ENCODE measurements around the gene ABHD12.

DNA sequence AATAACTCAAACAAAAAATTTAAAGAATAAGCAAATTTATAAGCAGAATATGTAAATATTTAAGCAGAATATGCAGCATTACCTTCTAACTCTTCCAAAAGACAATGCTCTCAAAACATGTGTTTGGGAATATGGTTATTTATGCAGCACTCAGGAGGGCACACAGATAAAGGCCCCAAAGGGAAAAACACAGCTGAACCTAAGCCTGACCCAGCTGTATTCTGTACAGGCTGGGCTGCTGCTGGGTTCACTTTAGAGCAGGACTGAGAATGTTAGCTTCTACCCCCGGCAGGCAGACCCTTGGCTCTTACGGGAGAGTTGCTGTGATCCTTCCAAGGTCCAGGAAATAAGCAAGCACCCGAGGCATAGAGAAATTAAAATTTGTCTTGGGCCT is 37.3 kb downstream of the ABHD12 start:
- TF ChIP-seq, protein P1, sequence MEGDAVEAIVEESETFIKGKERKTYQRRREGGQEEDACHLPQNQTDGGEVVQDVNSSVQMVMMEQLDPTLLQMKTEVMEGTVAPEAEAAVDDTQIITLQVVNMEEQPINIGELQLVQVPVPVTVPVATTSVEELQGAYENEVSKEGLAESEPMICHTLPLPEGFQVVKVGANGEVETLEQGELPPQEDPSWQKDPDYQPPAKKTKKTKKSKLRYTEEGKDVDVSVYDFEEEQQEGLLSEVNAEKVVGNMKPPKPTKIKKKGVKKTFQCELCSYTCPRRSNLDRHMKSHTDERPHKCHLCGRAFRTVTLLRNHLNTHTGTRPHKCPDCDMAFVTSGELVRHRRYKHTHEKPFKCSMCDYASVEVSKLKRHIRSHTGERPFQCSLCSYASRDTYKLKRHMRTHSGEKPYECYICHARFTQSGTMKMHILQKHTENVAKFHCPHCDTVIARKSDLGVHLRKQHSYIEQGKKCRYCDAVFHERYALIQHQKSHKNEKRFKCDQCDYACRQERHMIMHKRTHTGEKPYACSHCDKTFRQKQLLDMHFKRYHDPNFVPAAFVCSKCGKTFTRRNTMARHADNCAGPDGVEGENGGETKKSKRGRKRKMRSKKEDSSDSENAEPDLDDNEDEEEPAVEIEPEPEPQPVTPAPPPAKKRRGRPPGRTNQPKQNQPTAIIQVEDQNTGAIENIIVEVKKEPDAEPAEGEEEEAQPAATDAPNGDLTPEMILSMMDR (IDR thresholded peaks at IDR 0.05): no peak
- no peak for TF ChIP-seq EZH2 (IDR thresholded peaks at IDR 0.05; ENCODE audit: borderline replicate concordance, insufficient read depth, low read depth, low read length, poor library complexity, severe bottlenecking)
